Breast epithelium (tissue), 3 donors: ENCODE data around the gene RMND1.

Experiments used
- CTCF ChIP-seq, 3 donors: fragments of 450-650 bp; IDR thresholded peaks; one replicate each; pipeline ENCODE4 v1.5.1; 2016 to 2017; ENCODE audit warnings: antibody characterized with exemption in 3 of 3, mild to moderate bottlenecking in 3 of 3, moderate library complexity in 3 of 3
- POLR2A ChIP-seq: fragments of 450-650 bp; IDR thresholded peaks from one replicate; pipeline ENCODE4 v1.6.1; 2016; ENCODE audit warnings: antibody characterized with exemption, mild to moderate bottlenecking, moderate library complexity
- POLR2AphosphoS5 ChIP-seq, 3 donors: sonication (generic); formaldehyde crosslinking; IDR thresholded peaks; one replicate each; pipeline ENCODE4 v1.6.1; 2017; ENCODE audit warnings: antibody characterized with exemption in 3 of 3

GRCh38 chr6:151475653-151476523 lies 24.0 kb upstream of the RMND1 start:
- peak; percentile 44 to 78 (median 63) for TF ChIP-seq CTCF (IDR thresholded peaks at IDR 0.05)
- TF ChIP-seq POLR2A: no peak
- TF ChIP-seq POLR2AphosphoS5 (IDR thresholded peaks at IDR 0.05): no peak
